Mesenchymal stem cell (in vitro differentiated cells and primary cell): ENCODE results near the gene ARHGAP21.

Experiments used
- DNase-seq: peaks from one replicate; pipeline ENCODE4 v3.0.0-alpha.2; 2013
- H2AFZ ChIP-seq: one replicate; pipeline ENCODE4 v1.6.1; 2013; ENCODE audit warnings: low read depth, mild to moderate bottlenecking, control low read depth, inconsistent platforms, low read length, moderate library complexity
- H2AK5ac ChIP-seq: 2 replicates; pipeline ENCODE4 v1.6.1; 2013; ENCODE audit warnings: low read length, moderate library complexity, mild to moderate bottlenecking, inconsistent platforms; ENCODE audit not compliant: severe bottlenecking
- H2BK120ac ChIP-seq: one replicate; pipeline ENCODE4 v1.6.1; 2013; ENCODE audit warnings: low read depth, mild to moderate bottlenecking, inconsistent platforms, low read length, moderate library complexity
- H2BK12ac ChIP-seq, 2 experiments: one replicate each; pipeline ENCODE4 v1.6.1; 2013; ENCODE audit warnings: inconsistent platforms in 2 of 2, low read length in 2 of 2, mild to moderate bottlenecking in 2 of 2, moderate library complexity in 2 of 2, control low read depth in 1 of 2
- H2BK15ac ChIP-seq: one replicate; pipeline ENCODE4 v1.6.1; 2013; ENCODE audit warnings: mild to moderate bottlenecking, low read depth, inconsistent platforms; ENCODE audit not compliant: poor library complexity, severe bottlenecking
- H2BK5ac ChIP-seq: 2 replicates; pipeline ENCODE4 v1.6.1; 2013; ENCODE audit warnings: low read depth, mild to moderate bottlenecking, low read length, control low read depth, inconsistent platforms; ENCODE audit not compliant: poor library complexity, severe bottlenecking
- H3K14ac ChIP-seq, 2 experiments: one replicate each; pipeline ENCODE4 v1.6.1; 2013; ENCODE audit warnings: inconsistent platforms in 2 of 2, low read length in 2 of 2, control low read depth in 1 of 2, mild to moderate bottlenecking in 1 of 2, moderate library complexity in 1 of 2
- H3K18ac ChIP-seq, 2 experiments: one replicate each; pipeline ENCODE4 v1.6.1; 2013; ENCODE audit warnings: inconsistent platforms in 2 of 2, low read length in 2 of 2, control low read depth in 1 of 2, low read depth in 1 of 2, mild to moderate bottlenecking in 1 of 2
- H3K23ac ChIP-seq, 2 experiments: one replicate each; pipeline ENCODE4 v1.6.1; 2013; ENCODE audit warnings: inconsistent platforms in 2 of 2, low read length in 2 of 2, mild to moderate bottlenecking in 2 of 2, moderate library complexity in 2 of 2, control low read depth in 1 of 2
- H3K27ac ChIP-seq: 2 replicates; pipeline ENCODE4 v1.5.1; 2013; ENCODE audit warnings: mild to moderate bottlenecking, moderate library complexity, low read length, control low read depth, inconsistent platforms; ENCODE audit not compliant: poor library complexity, severe bottlenecking
- H3K27me3 ChIP-seq, 2 experiments: 2 replicates each; pipeline versions ENCODE4 v1.6.1 to v1.7.0; 2013; ENCODE audit warnings: low read length in 2 of 2, mild to moderate bottlenecking in 2 of 2, moderate library complexity in 2 of 2, control low read depth in 1 of 2, inconsistent platforms in 1 of 2; ENCODE audit not compliant: control insufficient read depth in 1 of 2, insufficient read depth in 1 of 2
- H3K36me3 ChIP-seq, 2 experiments: 2 replicates each; pipeline versions ENCODE4 v1.6.1 to v1.7.0; 2013; ENCODE audit warnings: low read length in 2 of 2, control low read depth in 1 of 2, inconsistent platforms in 1 of 2, low read depth in 1 of 2, mild to moderate bottlenecking in 1 of 2; ENCODE audit not compliant: insufficient read depth in 2 of 2, control insufficient read depth in 1 of 2
- H3K4ac ChIP-seq, 2 experiments: one replicate each; pipeline ENCODE4 v1.6.1; 2013; ENCODE audit warnings: inconsistent platforms in 2 of 2, low read length in 2 of 2, mild to moderate bottlenecking in 2 of 2, moderate library complexity in 2 of 2, control low read depth in 1 of 2, low read depth in 1 of 2
- H3K4me1 ChIP-seq: 2 replicates; pipeline ENCODE4 v1.6.1; 2013; ENCODE audit warnings: low read depth, low read length, control low read depth; ENCODE audit not compliant: control insufficient read depth, insufficient read depth
- H3K4me2 ChIP-seq: 2 replicates; pipeline ENCODE4 v1.6.1; 2013; ENCODE audit warnings: low read length, mild to moderate bottlenecking, inconsistent platforms; ENCODE audit not compliant: poor library complexity, severe bottlenecking
- H3K4me3 ChIP-seq, 2 experiments: 2 replicates each; pipeline versions ENCODE4 v1.5.1 to v1.7.0; 2013; ENCODE audit warnings: low read length in 2 of 2, mild to moderate bottlenecking in 2 of 2, control low read depth in 1 of 2, low read depth in 1 of 2; ENCODE audit not compliant: insufficient read depth in 1 of 2
- H3K79me1 ChIP-seq: replicated peaks from 2 replicates; pipeline ENCODE4 v1.6.1; 2013; ENCODE audit warnings: mild to moderate bottlenecking, control low read depth, low read length, inconsistent platforms; ENCODE audit not compliant: poor library complexity, severe bottlenecking
- H3K9ac ChIP-seq: 2 replicates; pipeline ENCODE4 v1.7.0; 2013; ENCODE audit warnings: mild to moderate bottlenecking, low read length, moderate library complexity
- H3K9me3 ChIP-seq: 2 replicates; pipeline ENCODE4 v1.7.0; 2013; ENCODE audit warnings: mild to moderate bottlenecking, low read length; ENCODE audit not compliant: control insufficient read depth
- H4K8ac ChIP-seq: one replicate; pipeline ENCODE4 v1.6.1; 2013; ENCODE audit warnings: inconsistent platforms, mild to moderate bottlenecking, low read length, moderate library complexity
- H4K91ac ChIP-seq: one replicate; pipeline ENCODE4 v1.6.1; 2013; ENCODE audit warnings: mild to moderate bottlenecking, low read length, inconsistent platforms
- WGBS: methylation state at CpG from one replicate; pipeline ENCODE4 v1.1.7; 2013; ENCODE audit warnings: mixed read lengths; 5-methylcytosine and 5-hydroxymethylcytosine counted together

ARHGAP21 gene

DNA sequence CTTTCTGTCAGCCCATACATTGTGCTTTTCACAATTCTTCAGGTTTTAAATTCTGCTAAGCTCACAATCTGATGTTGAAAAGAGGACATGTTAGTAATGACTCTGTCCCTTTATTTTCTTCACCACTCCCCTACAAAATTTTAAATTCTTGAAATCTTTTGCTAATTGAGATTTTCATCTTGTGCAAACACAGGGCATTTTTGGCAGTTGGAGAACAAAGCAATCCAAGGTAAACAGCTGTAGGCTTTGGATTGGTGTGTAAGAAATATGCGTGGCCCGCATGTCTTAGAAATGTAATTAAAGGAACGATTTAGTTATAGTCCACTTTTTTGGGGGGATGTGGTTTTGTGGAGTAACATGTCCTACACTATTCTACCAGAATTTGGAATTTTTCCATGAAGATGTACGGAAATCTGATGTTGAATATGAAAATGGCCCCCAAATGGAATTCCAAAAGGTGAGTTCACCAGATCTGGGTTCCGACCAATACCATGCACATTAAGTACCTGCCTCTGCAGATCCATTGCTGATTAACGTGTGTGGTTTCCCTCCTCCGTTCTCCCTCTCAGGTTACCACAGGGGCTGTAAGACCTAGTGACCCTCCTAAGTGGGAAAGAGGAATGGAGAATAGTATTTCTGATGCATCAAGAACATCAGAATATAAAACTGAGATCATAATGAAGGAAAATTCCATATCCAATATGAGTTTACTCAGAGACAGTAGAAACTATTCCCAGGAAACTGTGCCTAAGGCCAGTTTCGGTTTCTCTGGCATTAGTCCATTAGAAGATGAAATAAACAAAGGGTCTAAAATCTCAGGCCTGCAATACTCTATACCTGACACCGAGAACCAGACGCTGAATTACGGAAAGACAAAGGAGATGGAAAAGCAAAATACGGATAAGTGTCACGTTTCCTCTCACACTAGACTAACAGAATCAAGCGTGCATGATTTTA is 181.1 kb downstream of the ARHGAP21 start:
- no peak overlapping the region for H2AK5ac ChIP-seq
- no peak overlapping the region for H2BK5ac ChIP-seq

DNA sequence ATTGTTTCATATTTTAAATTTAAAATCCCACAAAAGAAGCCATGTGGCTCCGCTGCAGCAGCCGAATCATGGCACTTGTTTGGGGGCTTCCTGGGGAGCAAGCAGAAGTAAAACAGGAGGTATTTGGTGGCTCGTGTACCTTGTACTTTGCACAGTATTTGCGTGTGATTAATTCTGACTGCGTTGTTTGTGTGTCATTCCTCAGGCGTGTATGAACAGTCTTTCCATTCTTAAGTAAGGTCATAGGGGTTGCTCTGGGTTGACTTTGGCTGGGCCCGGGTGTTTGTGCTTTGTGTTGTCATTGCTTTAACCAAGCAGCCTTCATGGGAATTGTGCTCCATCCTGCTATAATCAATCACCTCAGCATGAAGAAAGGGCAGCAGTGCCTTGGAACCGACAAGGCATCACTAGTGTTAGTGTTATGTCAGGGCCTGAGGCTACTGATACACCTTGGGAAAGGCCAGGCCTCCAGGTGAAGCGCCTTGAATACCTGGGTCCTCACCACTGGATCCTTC is 182.4 kb downstream of the ARHGAP21 start:
- no peak overlapping the region for H4K8ac ChIP-seq
- no peak overlapping the region for H2BK12ac ChIP-seq
- no peak overlapping the region for H3K27ac ChIP-seq
- no peak overlapping the region for H3K4me2 ChIP-seq
- H3K4me1 ChIP-seq: no peaks in the 10 kb centered on the region
- H3K27me3 ChIP-seq: no peaks in the 10 kb centered on the region
- H3K4ac ChIP-seq: no peak overlapping the region
- 94% methylated on average over 8 of the region's 9 CpGs for WGBS
- no peaks in the 10 kb centered on the region for H3K9me3 ChIP-seq
- no peak overlapping the region for H3K18ac ChIP-seq
- no peak overlapping the region for H3K23ac ChIP-seq
- H3K36me3 ChIP-seq: peaks cover 41 to 93% of the 10 kb centered on the region in 2 experiments
- H3K79me1 ChIP-seq: no peaks in the 10 kb centered on the region
- peak overlapping the region in 1 of 2 experiments; percentile 65 for H3K14ac ChIP-seq
- H2AFZ ChIP-seq: no peak overlapping the region
- no peak for DNase-seq
- H2BK5ac ChIP-seq: no peak overlapping the region
- no peak overlapping the region for H3K4me3 ChIP-seq
- H2AK5ac ChIP-seq: no peak overlapping the region
- H2BK120ac ChIP-seq: no peak overlapping the region
- no peak overlapping the region for H2BK15ac ChIP-seq
- H4K91ac ChIP-seq: no peak overlapping the region
- no peak overlapping the region for H3K9ac ChIP-seq

More for the DNA sequence above, 181.1 kb downstream of the ARHGAP21 start:
- Histone ChIP-seq H3K23ac (no peak overlapping the region), H2BK12ac (no peak overlapping the region), H4K8ac (no peak overlapping the region), H2BK15ac (no peak overlapping the region), H3K4me3 (no peak overlapping the region), H2BK120ac (no peak overlapping the region), H3K27me3 (no peaks in the 10 kb centered on the region), H3K27ac (no peak overlapping the region), H3K4me1 (no peaks in the 10 kb centered on the region), H3K4me2 (no peak overlapping the region), H3K14ac (no peak overlapping the region), H3K4ac (no peak overlapping the region), H3K18ac (no peak overlapping the region), H3K9me3 (no peaks in the 10 kb centered on the region), H4K91ac (no peak overlapping the region), H3K36me3 (peaks cover 36 to 93% of the 10 kb centered on the region in 2 experiments), H3K79me1 (no peaks in the 10 kb centered on the region), H3K9ac (no peak overlapping the region), H2AFZ (no peak overlapping the region)
- WGBS: 97% methylated on average over 12 of the region's 14 CpGs
- DNase-seq: no peak

GRCh38 chr10:24536636-24537035 is 187.1 kb downstream of the ARHGAP21 start:
- H3K9me3 ChIP-seq: no peaks in the 10 kb centered on the region
- peaks cover 38 to 93% of the 10 kb centered on the region in 2 experiments for H3K36me3 ChIP-seq
- no peak overlapping the region for H3K4me2 ChIP-seq
- no peak overlapping the region for H2BK15ac ChIP-seq
- no peak overlapping the region for H4K8ac ChIP-seq
- H3K4me3 ChIP-seq: no peak overlapping the region
- no peak overlapping the region for H2BK120ac ChIP-seq
- H3K4ac ChIP-seq: no peak overlapping the region
- no peak overlapping the region for H3K27ac ChIP-seq
- no peaks in the 10 kb centered on the region for H3K4me1 ChIP-seq
- no peak overlapping the region for H2AFZ ChIP-seq
- no peak overlapping the region for H3K18ac ChIP-seq
- no peak for DNase-seq
- no peak overlapping the region for H3K23ac ChIP-seq
- no peak overlapping the region for H2BK12ac ChIP-seq
- no peaks in the 10 kb centered on the region for H3K79me1 ChIP-seq
- no peak overlapping the region for H3K14ac ChIP-seq
- no peak overlapping the region for H2AK5ac ChIP-seq
- H4K91ac ChIP-seq: no peak overlapping the region
- H3K9ac ChIP-seq: no peak overlapping the region
- no peaks in the 10 kb centered on the region for H3K27me3 ChIP-seq
- no peak overlapping the region for H2BK5ac ChIP-seq
- WGBS: 93% methylated on average over 11 of the region's 11 CpGs

GRCh38 chr10:24533981-24534380 is 189.7 kb downstream of the ARHGAP21 start:
- H3K27ac ChIP-seq: no peak overlapping the region
- H3K9me3 ChIP-seq: no peaks in the 10 kb centered on the region
- H3K4me3 ChIP-seq: no peak overlapping the region
- H3K79me1 ChIP-seq: no peaks in the 10 kb centered on the region
- no peaks in the 10 kb centered on the region for H3K27me3 ChIP-seq
- H3K9ac ChIP-seq: no peak overlapping the region
- H2AK5ac ChIP-seq: no peak overlapping the region
- no peak overlapping the region for H2AFZ ChIP-seq
- no peak overlapping the region for H2BK12ac ChIP-seq
- WGBS: 100% methylated on average over 2 of the region's 4 CpGs
- H3K4me1 ChIP-seq: no peaks in the 10 kb centered on the region
- DNase-seq: no peak
- peaks cover 38 to 93% of the 10 kb centered on the region in 2 experiments for H3K36me3 ChIP-seq
- H3K14ac ChIP-seq: no peak overlapping the region
- H2BK120ac ChIP-seq: no peak overlapping the region
- no peak overlapping the region for H2BK15ac ChIP-seq
- no peak overlapping the region for H2BK5ac ChIP-seq
- H4K91ac ChIP-seq: no peak overlapping the region
- H3K4ac ChIP-seq: no peak overlapping the region
- H4K8ac ChIP-seq: no peak overlapping the region
- H3K4me2 ChIP-seq: no peak overlapping the region
- no peak overlapping the region for H3K23ac ChIP-seq
- H3K18ac ChIP-seq: no peak overlapping the region
